T-cell (primary cell): ENCODE data around the gene APLF. TPM values are rescaled to one million over a fixed set of nuclear protein-coding genes. Genes with fewer than 3 reads are reported as not detected.
"Not testable (repeated sequence)": the region's sequence is repeated elsewhere in the genome, so short reads cannot be mapped to it uniquely, and the experiment has no call there.

Source experiments
- ATAC-seq, 4 experiments: fragments of 200-7000 bp in 3 of 4; fragments of 150-1000 bp in 1 of 4; cut with Tn5 transposase; replicated peaks in 1 of 4; 1 replicate in 3 of 4; 2 replicates in 1 of 4; pipeline ENCODE4 v1.10.0; 2021; ENCODE audit warnings: moderate library complexity in 3 of 4, mild to moderate bottlenecking in 2 of 4, moderate number of reproducible peaks in 1 of 4
- CTCF ChIA-PET, 2 donors: fragments of 300-600 bp; sonication (Branson Sonifier 250); formaldehyde crosslinking; loops; one replicate each; lab custom pipeline; 2022; ENCODE audit warnings: antibody characterized with exemption in 2 of 2; lab: Charles Lee
- POLR2A ChIA-PET, 2 donors: fragments of 300-600 bp; sonication (Branson Sonifier 250); formaldehyde crosslinking; loops; one replicate each; lab custom pipeline; 2022; ENCODE audit warnings: antibody characterized with exemption in 2 of 2; lab: Charles Lee
- DNase-seq, 35 experiments: peaks; one replicate each; pipeline versions ENCODE4 v3.0.0 to v3.0.0-alpha.2; 2013 to 2023
- H3K27ac ChIP-seq: one replicate; pipeline ENCODE4 v1.5.1; 2013; ENCODE audit warnings: low read length
- H3K27me3 ChIP-seq, 2 experiments: replicated peaks in 1 of 2; 1 replicate in 1 of 2; 2 replicates in 1 of 2; pipeline versions ENCODE4 v1.6.1 to v1.7.0; 2013; ENCODE audit warnings: low read length in 1 of 2, mixed read lengths in 1 of 2; ENCODE audit not compliant: control insufficient read depth in 2 of 2, insufficient read depth in 2 of 2; ENCODE audit errors: extremely low read depth in 1 of 2
- H3K36me3 ChIP-seq, 2 donors: 1 replicate in 1 of 2; 2 replicates in 1 of 2; pipeline versions ENCODE4 v1.6.1 to v1.7.0; 2013; ENCODE audit warnings: low read length in 1 of 2; ENCODE audit not compliant: control insufficient read depth in 2 of 2, insufficient read depth in 1 of 2; ENCODE audit errors: extremely low read depth in 1 of 2
- H3K4me1 ChIP-seq, 2 experiments: 1 replicate in 1 of 2; 2 replicates in 1 of 2; pipeline versions ENCODE4 v1.6.1 to v1.7.0; 2013; ENCODE audit warnings: low read length in 2 of 2, mixed read lengths in 1 of 2; ENCODE audit not compliant: insufficient read depth in 2 of 2, control insufficient read depth in 1 of 2; ENCODE audit errors: extremely low read depth in 1 of 2
- H3K4me3 ChIP-seq, 2 donors: 1 replicate in 1 of 2; 2 replicates in 1 of 2; pipeline versions ENCODE4 v1.5.1 to v1.7.0; 2013; ENCODE audit warnings: mild to moderate bottlenecking in 2 of 2, low read length in 1 of 2, moderate library complexity in 1 of 2; ENCODE audit not compliant: control insufficient read depth in 1 of 2; ENCODE audit errors: extremely low read depth in 1 of 2
- H3K9me3 ChIP-seq: 2 replicates; pipeline ENCODE4 v1.7.0; 2013
- H3K27ac Mint-ChIP-seq, 2 donors: one replicate each; pipeline ENCODE4 v1.8.0; 2020 to 2021; ENCODE audit warnings: mild to moderate bottlenecking in 2 of 2, mixed read lengths in 2 of 2
- H3K27me3 Mint-ChIP-seq, 2 donors: one replicate each; pipeline ENCODE4 v1.8.0; 2021 to 2022; ENCODE audit warnings: mixed read lengths in 2 of 2
- H3K36me3 Mint-ChIP-seq: one replicate; pipeline ENCODE4 v1.8.0; 2021; ENCODE audit warnings: mixed read lengths
- H3K4me1 Mint-ChIP-seq, 3 donors: one replicate each; pipeline ENCODE4 v1.8.0; 2020 to 2022; ENCODE audit warnings: mixed read lengths in 3 of 3, mild to moderate bottlenecking in 1 of 3
- H3K4me3 Mint-ChIP-seq, 3 donors: one replicate each; pipeline ENCODE4 v1.8.0; 2020 to 2022; ENCODE audit warnings: mild to moderate bottlenecking in 3 of 3, mixed read lengths in 3 of 3, moderate library complexity in 3 of 3
- H3K9me3 Mint-ChIP-seq, 3 donors: one replicate each; pipeline ENCODE4 v1.8.0; 2020 to 2022; ENCODE audit warnings: mixed read lengths in 3 of 3
- WGBS: methylation state at CpG from one replicate; pipeline ENCODE4 v1.1.5; 2013; ENCODE audit warnings: missing lambda C conversion rate; ENCODE audit not compliant: insufficient coverage; 5-methylcytosine and 5-hydroxymethylcytosine counted together
- total RNA-seq, 35 experiments: library from RNA in 6 of 35; stranded (reverse) in 6 of 35; fragments of 120-200 nt in 1 of 35; gene quantifications; one replicate each; pipeline versions ENCODE4 v1.2.1 to v1.2.4 and lab custom pipeline; 2013 to 2026

APLF gene
- total RNA-seq, 5 donors from 2014 or later (not counting 1 experiment from before 2014, with no cell fraction given): 4.3 to 6.1 (median 5.1) TPM

DNA sequence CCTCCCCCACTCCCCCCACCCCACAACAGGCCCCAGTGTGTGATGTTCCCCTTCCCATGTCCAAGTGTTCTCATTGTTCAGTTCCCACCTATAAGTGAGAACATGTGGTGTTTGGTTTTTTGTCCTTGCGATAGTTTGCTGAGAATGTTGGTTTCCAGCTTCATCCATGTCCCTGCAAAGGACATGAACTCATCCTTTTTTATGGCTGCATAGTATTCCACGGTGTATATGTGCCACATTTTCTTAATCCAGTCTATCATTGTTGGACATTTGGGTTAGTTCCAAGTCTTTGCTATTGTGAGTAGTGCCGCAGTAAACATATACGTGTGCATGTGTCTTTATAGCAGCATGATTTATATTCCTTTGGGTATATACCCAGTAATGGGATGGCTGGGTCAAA, 103.0 kb downstream of the APLF start:
- H3K27me3 Mint-ChIP-seq, H3K27ac Mint-ChIP-seq, H3K4me3 ChIP-seq, ATAC-seq, H3K27me3 ChIP-seq, DNase-seq, H3K27ac ChIP-seq, CTCF ChIA-PET, H3K4me1 Mint-ChIP-seq, H3K4me3 Mint-ChIP-seq, H3K36me3 ChIP-seq, H3K9me3 ChIP-seq, POLR2A ChIA-PET, H3K4me1 ChIP-seq, H3K9me3 Mint-ChIP-seq: not testable (repeated sequence)
- peaks cover 31% of the 10 kb centered on the region for H3K36me3 Mint-ChIP-seq
- WGBS: no CpG with 5 or more reads among the region's 4 CpGs

DNA sequence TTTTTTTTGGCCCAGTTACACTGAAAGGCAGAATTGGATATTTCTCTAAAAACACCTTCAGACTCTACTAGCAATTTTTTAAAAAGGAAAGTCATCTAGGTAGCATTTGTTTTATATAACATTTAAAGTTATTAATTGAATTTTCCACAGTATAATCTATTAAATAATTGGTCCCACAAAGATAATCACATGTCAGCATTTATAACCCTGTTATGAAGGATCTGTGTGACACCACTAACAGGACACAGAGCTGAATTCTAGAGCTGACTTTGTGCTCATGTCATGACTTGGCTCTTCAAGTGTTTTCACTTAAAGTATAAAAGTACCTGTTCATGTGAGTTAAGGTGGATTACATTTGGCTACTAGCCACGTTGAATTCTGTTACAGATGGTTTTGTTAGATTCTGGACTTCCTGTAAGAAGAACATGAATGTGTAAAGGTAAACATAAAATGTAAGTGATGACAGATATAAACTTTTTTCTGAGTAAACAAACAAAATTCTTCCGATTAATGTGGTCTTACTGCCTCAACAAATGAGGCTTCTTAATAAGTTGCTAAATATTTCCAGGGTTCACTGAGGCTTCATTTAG, 106.9 kb downstream of the APLF start:
- H3K9me3 ChIP-seq: no peaks in the 10 kb centered on the region
- Mint-ChIP-seq H3K9me3 (peaks cover 0 to 2% (median 0%) of the 10 kb centered on the region in 3 donors), H3K4me3 (no peak overlapping the region), H3K36me3 (peaks cover 48% of the 10 kb centered on the region), H3K27me3 (no peaks in the 10 kb centered on the region), H3K4me1 (no peaks in the 10 kb centered on the region), H3K27ac (no peak overlapping the region)
- H3K27me3 ChIP-seq: no peaks in the 10 kb centered on the region
- no peaks in the 10 kb centered on the region for H3K4me1 ChIP-seq
- ChIA-PET CTCF (interaction anchor here in 1 of 2 donors (0.6 kb wide), 1 partner anchor 447 kb away, joined by 3 read pairs; no protein-coding TSS in a partner anchor), POLR2A (interaction anchor here in 1 of 2 donors (0.7 kb wide), 1 partner anchor 21 kb away, joined by 12 read pairs; no protein-coding TSS in a partner anchor)
- ATAC-seq (no peak), DNase-seq (no peak)
- no peak overlapping the region for H3K27ac ChIP-seq
- H3K36me3 ChIP-seq: no peaks in the 10 kb centered on the region
- 60% methylated on average over 1 of the region's 2 CpGs for WGBS
- H3K4me3 ChIP-seq: no peak overlapping the region

DNA sequence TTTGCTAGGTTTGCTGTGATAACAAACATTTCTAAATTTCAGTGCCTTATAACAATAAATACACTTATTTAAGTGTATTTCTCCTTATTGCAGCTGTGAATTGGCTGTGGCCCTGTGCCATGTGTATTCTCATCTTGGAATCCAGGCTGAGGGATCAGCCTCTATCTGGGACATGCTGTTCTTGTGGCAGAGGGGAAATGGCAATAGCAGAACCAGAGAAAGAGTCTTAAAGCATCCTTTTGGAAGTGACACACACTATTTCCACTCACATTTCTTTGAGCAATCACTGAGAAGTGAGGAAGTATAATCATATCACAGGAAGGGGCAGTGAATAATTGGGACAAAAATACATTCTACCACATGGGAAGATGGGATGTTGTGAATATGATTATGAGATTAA, 109.8 kb downstream of the APLF start:
- ChIA-PET POLR2A (no interaction called here), CTCF (no interaction called here)
- Mint-ChIP-seq H3K27me3 (no peaks in the 10 kb centered on the region), H3K4me3 (no peak overlapping the region), H3K36me3 (peaks cover 38% of the 10 kb centered on the region), H3K9me3 (peaks cover 0 to 4% (median 0%) of the 10 kb centered on the region in 3 donors), H3K27ac (no peak overlapping the region), H3K4me1 (no peaks in the 10 kb centered on the region)
- ATAC-seq: no peak
- Histone ChIP-seq H3K27ac (no peak overlapping the region), H3K4me1 (no peaks in the 10 kb centered on the region), H3K36me3 (no peaks in the 10 kb centered on the region), H3K27me3 (no peaks in the 10 kb centered on the region), H3K4me3 (no peak overlapping the region), H3K9me3 (no peaks in the 10 kb centered on the region)
- no peak for DNase-seq

DNA sequence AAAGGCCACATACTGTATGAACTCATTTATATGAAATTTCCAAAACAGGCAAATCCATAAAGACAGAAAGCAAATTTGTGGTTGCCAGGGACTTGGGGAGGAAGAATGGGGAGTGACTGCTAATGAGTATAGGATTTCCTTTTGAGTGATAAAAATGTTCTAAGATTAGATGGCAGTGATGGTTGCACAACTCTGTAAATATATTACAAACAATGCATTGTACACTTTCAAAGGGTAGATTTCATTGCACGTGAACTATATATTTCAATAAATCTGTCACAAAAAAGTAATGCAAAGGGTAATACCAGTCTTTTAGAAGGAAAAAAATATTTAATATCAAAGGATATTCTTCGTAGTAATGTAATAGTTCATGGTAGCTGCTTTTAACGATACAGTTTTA, 112.3 kb downstream of the APLF start:
- Mint-ChIP-seq H3K4me3 (no peak overlapping the region), H3K9me3 (peaks cover 0 to 4% (median 0%) of the 10 kb centered on the region in 3 donors), H3K36me3 (peaks cover 31% of the 10 kb centered on the region), H3K27ac (no peak overlapping the region), H3K4me1 (no peaks in the 10 kb centered on the region), H3K27me3 (no peaks in the 10 kb centered on the region)
- H3K4me3 ChIP-seq: no peak overlapping the region
- no peak overlapping the region for H3K27ac ChIP-seq
- no peaks in the 10 kb centered on the region for H3K36me3 ChIP-seq
- DNase-seq: no peak
- no peaks in the 10 kb centered on the region for H3K4me1 ChIP-seq
- no CpG with 5 or more reads among the region's 3 CpGs for WGBS
- ATAC-seq: no peak
- H3K9me3 ChIP-seq: no peaks in the 10 kb centered on the region
- CTCF ChIA-PET: interaction anchor here in 1 of 2 donors (1.0 kb wide), 1 partner anchor 16 kb away, joined by 4 read pairs; no protein-coding TSS in a partner anchor
- no peaks in the 10 kb centered on the region for H3K27me3 ChIP-seq
- POLR2A ChIA-PET: interaction anchor here in 1 of 2 donors (0.7 kb wide), 1 partner anchor 1195 kb away, joined by 3 read pairs; no protein-coding TSS in a partner anchor

DNA sequence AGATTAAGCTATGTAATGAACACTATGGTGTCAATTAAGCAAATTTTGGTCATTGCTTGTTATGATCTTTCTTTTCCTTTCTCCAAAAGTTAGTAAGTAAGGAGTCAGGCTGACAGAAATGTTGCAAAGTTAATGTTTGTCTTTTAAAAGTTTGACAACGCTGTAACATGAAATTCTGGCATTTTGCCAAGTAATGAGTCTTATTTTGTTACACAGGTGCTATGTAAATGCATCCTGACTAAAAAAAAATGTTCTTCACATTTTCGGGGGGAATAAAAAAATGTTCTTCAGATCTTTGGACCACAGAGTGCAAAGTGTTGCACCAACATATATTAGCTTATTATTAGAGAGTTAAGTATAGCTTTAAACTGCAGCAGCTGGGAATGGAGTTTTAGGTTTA, 121.2 kb downstream of the APLF start:
- H3K36me3 Mint-ChIP-seq: peaks cover 10% of the 10 kb centered on the region
- DNase-seq: no peak
- no peaks in the 10 kb centered on the region for H3K9me3 Mint-ChIP-seq
- H3K27ac Mint-ChIP-seq: no peak overlapping the region
- Histone ChIP-seq H3K27ac (no peak overlapping the region), H3K4me1 (no peaks in the 10 kb centered on the region), H3K36me3 (no peaks in the 10 kb centered on the region), H3K4me3 (no peak overlapping the region), H3K27me3 (peaks cover 0 to 2% of the 10 kb centered on the region in 2 experiments), H3K9me3 (no peaks in the 10 kb centered on the region)
- no peaks in the 10 kb centered on the region for H3K27me3 Mint-ChIP-seq
- ATAC-seq: no peak
- CTCF ChIA-PET: no interaction called here
- H3K4me3 Mint-ChIP-seq: no peak overlapping the region
- 100% methylated on average over 1 of the region's 2 CpGs for WGBS
- POLR2A ChIA-PET: no interaction called here
- no peaks in the 10 kb centered on the region for H3K4me1 Mint-ChIP-seq

DNA sequence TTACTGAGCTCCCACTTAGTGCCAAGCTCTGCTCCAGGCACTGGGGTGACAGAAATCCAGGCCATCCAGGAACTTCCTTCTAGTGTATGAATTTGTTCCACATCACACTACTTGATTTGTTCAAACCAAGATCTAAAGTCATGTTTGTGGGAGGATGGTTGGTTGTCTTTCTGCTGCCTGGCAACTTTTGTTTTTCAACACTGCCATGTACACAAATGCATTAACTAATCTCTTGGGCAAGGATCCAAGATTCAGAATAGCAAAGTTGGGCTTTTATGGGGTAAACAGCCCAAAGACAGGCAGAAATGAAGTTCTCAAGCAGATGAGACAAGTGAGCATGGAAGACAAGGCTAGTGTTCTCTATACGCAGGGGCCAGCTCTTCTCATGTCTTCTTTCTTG, 122.6 kb downstream of the APLF start:
- Histone ChIP-seq H3K27ac (no peak overlapping the region), H3K4me3 (no peak overlapping the region), H3K27me3 (peaks cover 0 to 2% of the 10 kb centered on the region in 2 experiments), H3K4me1 (no peaks in the 10 kb centered on the region), H3K9me3 (no peaks in the 10 kb centered on the region), H3K36me3 (no peaks in the 10 kb centered on the region)
- no peaks in the 10 kb centered on the region for H3K9me3 Mint-ChIP-seq
- H3K27ac Mint-ChIP-seq: no peak overlapping the region
- no peaks in the 10 kb centered on the region for H3K27me3 Mint-ChIP-seq
- POLR2A ChIA-PET: no interaction called here
- H3K4me1 Mint-ChIP-seq: peaks cover 2 to 7% (median 3%) of the 10 kb centered on the region in 3 donors
- DNase-seq (no peak), ATAC-seq (no peak)
- CTCF ChIA-PET: interaction anchor here in 1 of 2 donors (0.5 to 1.8 kb wide), 3 partner anchors 18 to 1351 kb away, joined by 3 to 8 read pairs (median 3); no protein-coding TSS in a partner anchor
- H3K36me3 Mint-ChIP-seq: peaks cover 10% of the 10 kb centered on the region
- H3K4me3 Mint-ChIP-seq: no peak overlapping the region
- 100% methylated on average over 1 of the region's 1 CpG for WGBS
